PC-9 (cell line): ENCODE measurements around the gene RPS6KA4. TPM values are rescaled to one million over a fixed set of nuclear protein-coding genes. Genes with fewer than 3 reads are reported as not detected.

Experiments
- BruUV-seq: library from RNA; stranded (reverse); fragments of 400-500 nt; replicated peaks from 2 replicates; lab custom pipeline; 2021; lab: Mats Ljungman, UMichigan
- CTCF ChIA-PET: fragments of 300-600 bp; sonication (Branson Sonifier 250); formaldehyde crosslinking; loops from one replicate; lab custom pipeline; 2022; ENCODE audit warnings: antibody characterized with exemption; lab: Charles Lee
- POLR2A ChIA-PET: fragments of 300-600 bp; sonication (Branson Sonifier 250); formaldehyde crosslinking; loops from one replicate; lab custom pipeline; 2022; ENCODE audit warnings: antibody characterized with exemption; ENCODE audit not compliant: unreplicated experiment; lab: Charles Lee
- DNase-seq, 2 experiments: peaks; one replicate each; pipeline versions ENCODE4 v3.0.0 to v3.0.0-alpha.2; 2015 to 2022; ENCODE audit warnings: mixed read lengths in 1 of 2
- H2AFZ ChIP-seq: fragments of 200-600 bp; sonication (generic); 2 replicates; pipeline ENCODE4 v1.8.1; 2017; ENCODE audit warnings: antibody characterized with exemption
- H3F3A ChIP-seq: fragments of 200-600 bp; sonication (generic); 2 replicates; pipeline ENCODE4 v1.8.1; 2017; ENCODE audit warnings: antibody characterized with exemption, mild to moderate bottlenecking, low read depth; ENCODE audit not compliant: insufficient read depth
- H3K27ac ChIP-seq: fragments of 200-600 bp; sonication (generic); 2 replicates; pipeline ENCODE4 v1.6.1; 2016; ENCODE audit warnings: mixed run types
- H3K27me3 ChIP-seq: fragments of 200-600 bp; sonication (generic); 2 replicates; pipeline ENCODE4 v1.6.1; 2016; ENCODE audit warnings: low read depth, mixed run types; ENCODE audit not compliant: insufficient read depth
- H3K36me3 ChIP-seq: fragments of 200-600 bp; sonication (generic); 2 replicates; pipeline ENCODE4 v1.6.1; 2016; ENCODE audit warnings: low read depth, mixed run types
- H3K4me1 ChIP-seq: fragments of 200-600 bp; sonication (generic); replicated peaks from 2 replicates; pipeline ENCODE4 v1.6.1; 2016; ENCODE audit warnings: mixed run types; ENCODE audit not compliant: insufficient read depth
- H3K4me2 ChIP-seq: fragments of 200-600 bp; sonication (generic); 2 replicates; pipeline ENCODE4 v1.6.1; 2017; ENCODE audit warnings: mixed run types
- H3K4me3 ChIP-seq: fragments of 200-600 bp; sonication (generic); 2 replicates; pipeline ENCODE4 v1.6.1; 2016; ENCODE audit warnings: mixed run types
- H3K79me2 ChIP-seq: fragments of 200-600 bp; sonication (generic); 2 replicates; pipeline ENCODE4 v1.6.1; 2017; ENCODE audit warnings: low read depth, mixed run types
- H3K9me2 ChIP-seq: fragments of 200-600 bp; sonication (generic); 2 replicates; pipeline ENCODE4 v1.8.1; 2017; ENCODE audit warnings: mild to moderate bottlenecking; ENCODE audit not compliant: insufficient read depth
- H3K9me3 ChIP-seq: fragments of 200-600 bp; sonication (generic); 2 replicates; pipeline ENCODE4 v1.8.1; 2016; ENCODE audit warnings: low read depth; ENCODE audit not compliant: insufficient read depth
- H4K20me1 ChIP-seq: fragments of 200-600 bp; sonication (generic); 2 replicates; pipeline ENCODE4 v1.8.1; 2017; ENCODE audit not compliant: insufficient read depth
- EZH2 ChIP-seq: fragments of 200-600 bp; sonication (generic); IDR thresholded peaks from 2 replicates; pipeline ENCODE4 v1.8.0; 2017; ENCODE audit warnings: antibody characterized with exemption, low read depth
- intact Hi-C: fragments of 100-400 bp; cut with micrococcal nuclease; formaldehyde crosslinking; loops from one replicate; pipeline ENCODE4 v1.10.0; 2022; ENCODE audit not compliant: unreplicated experiment
- total RNA-seq: library from RNA; stranded (reverse); gene quantifications from 2 replicates; pipeline ENCODE4 v1.2.3, GENCODE V29; 2021
- TF ChIP-seq, protein P1 (sequence below): fragments of 200-600 bp; sonication (generic); conservative IDR thresholded peaks from 2 replicates; pipeline ENCODE4 v1.6.1; 2017; ENCODE audit warnings: mixed run types, antibody characterized with exemption, mild to moderate bottlenecking, moderate library complexity

Gene RPS6KA4
- total RNA-seq, 1 experiment from 2014 or later = 64.3 TPM

DNA sequence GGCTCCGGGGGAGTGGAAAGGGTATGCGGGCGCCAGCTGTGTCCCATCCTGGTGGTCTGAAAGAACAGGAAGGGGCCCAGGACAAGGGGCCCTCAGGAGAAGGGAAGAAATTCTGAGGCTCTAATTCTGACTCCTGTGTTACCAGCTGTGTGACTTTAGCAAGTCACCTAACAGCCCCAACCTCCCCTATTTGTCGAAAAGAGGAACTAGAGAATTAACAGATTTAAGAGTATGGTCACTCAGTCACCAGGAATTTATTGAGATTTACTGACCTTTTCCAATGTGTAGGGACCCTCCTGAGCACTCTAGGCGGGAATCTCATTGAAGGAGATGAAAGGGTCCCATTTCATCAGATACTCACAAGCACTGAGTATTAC lies 14.6 kb downstream of the RPS6KA4 start:
- Histone ChIP-seq H3K36me3 (no peaks in the 10 kb centered on the region), H3K27ac (no peak overlapping the region), H3K79me2 (no peaks in the 10 kb centered on the region), H3K27me3 (no peaks in the 10 kb centered on the region), H3F3A (peaks cover 19% of the 10 kb centered on the region), H2AFZ (no peak overlapping the region), H3K4me1 (no peaks in the 10 kb centered on the region), H4K20me1 (no peaks in the 10 kb centered on the region), H3K4me3 (no peak overlapping the region), H3K9me3 (no peaks in the 10 kb centered on the region), H3K9me2 (no peaks in the 10 kb centered on the region), H3K4me2 (no peak overlapping the region)
- ChIA-PET CTCF (no interaction called here), POLR2A (no interaction called here)
- intact Hi-C loops = no loop called here
- no peak for TF ChIP-seq EZH2
- TF ChIP-seq, protein P1, sequence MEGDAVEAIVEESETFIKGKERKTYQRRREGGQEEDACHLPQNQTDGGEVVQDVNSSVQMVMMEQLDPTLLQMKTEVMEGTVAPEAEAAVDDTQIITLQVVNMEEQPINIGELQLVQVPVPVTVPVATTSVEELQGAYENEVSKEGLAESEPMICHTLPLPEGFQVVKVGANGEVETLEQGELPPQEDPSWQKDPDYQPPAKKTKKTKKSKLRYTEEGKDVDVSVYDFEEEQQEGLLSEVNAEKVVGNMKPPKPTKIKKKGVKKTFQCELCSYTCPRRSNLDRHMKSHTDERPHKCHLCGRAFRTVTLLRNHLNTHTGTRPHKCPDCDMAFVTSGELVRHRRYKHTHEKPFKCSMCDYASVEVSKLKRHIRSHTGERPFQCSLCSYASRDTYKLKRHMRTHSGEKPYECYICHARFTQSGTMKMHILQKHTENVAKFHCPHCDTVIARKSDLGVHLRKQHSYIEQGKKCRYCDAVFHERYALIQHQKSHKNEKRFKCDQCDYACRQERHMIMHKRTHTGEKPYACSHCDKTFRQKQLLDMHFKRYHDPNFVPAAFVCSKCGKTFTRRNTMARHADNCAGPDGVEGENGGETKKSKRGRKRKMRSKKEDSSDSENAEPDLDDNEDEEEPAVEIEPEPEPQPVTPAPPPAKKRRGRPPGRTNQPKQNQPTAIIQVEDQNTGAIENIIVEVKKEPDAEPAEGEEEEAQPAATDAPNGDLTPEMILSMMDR = no peak
- no TSS peak for BruUV-seq
- no peak for DNase-seq

DNA sequence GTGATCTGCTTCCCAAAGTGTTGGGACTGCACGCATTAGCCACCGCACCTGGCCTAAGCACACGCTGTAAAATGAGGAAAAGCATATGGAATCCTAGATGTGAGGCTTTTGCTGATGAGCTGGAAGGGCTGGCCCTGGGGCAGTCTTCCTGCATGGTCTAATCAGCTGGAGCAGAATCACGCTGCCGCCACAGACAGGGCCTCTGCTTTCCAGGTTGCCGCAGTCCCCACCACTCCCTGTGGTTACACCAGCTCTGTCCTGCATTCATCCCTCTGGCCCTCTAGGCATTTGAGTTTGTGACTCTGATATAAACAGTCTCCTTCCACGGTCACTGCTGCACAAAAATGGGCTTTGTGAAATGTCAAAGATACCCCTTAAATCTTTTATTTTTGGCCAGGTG lies 17.1 kb downstream of the RPS6KA4 start:
- intact Hi-C loops = no loop called here
- Histone ChIP-seq H3K27ac (no peak overlapping the region), H3K9me3 (no peaks in the 10 kb centered on the region), H3K79me2 (no peaks in the 10 kb centered on the region), H3K4me3 (no peak overlapping the region), H3K4me1 (no peaks in the 10 kb centered on the region), H3F3A (peaks cover 27% of the 10 kb centered on the region), H2AFZ (no peak overlapping the region), H3K27me3 (no peaks in the 10 kb centered on the region), H3K4me2 (no peak overlapping the region), H3K9me2 (no peaks in the 10 kb centered on the region), H4K20me1 (no peaks in the 10 kb centered on the region), H3K36me3 (no peaks in the 10 kb centered on the region)
- POLR2A ChIA-PET = interaction anchor here (0.6 kb wide), 1 partner anchor 170 kb away, joined by 3 read pairs; no protein-coding TSS in a partner anchor
- DNase-seq = no peak
- CTCF ChIA-PET = interaction anchor here (0.5 kb wide), 1 partner anchor 21 kb away, joined by 10 read pairs; no protein-coding TSS in a partner anchor
- TF ChIP-seq EZH2 = no peak
- TF ChIP-seq, protein P1 = no peak
- no TSS peak for BruUV-seq

DNA sequence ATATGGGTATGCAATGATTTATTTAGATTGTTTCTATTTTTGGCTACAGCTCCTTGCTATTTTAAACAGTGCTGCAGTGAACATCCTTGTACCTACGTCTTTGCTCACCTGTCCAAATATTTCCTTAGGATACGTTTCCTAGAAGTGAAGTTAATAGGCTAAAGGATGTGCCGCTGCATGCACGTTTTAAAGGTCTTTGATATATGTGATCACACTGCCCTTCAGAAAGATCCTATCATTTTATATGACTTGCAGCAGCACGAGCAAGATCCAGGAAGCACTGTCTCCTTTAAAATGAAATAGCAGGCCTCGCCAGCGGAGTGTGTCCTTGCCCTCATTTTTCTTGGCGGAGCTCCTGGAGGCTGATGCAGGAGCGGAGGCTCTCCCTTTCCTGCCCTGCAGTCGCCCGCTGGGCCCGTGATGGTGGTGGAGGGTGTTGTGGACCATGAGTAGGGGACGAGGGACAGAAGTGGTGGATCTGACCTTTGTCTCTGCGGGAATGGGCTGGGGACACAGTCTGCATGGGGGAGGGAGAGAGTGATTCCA lies 19.4 kb downstream of the RPS6KA4 start:
- peaks cover 12% of the 10 kb centered on the region for H3F3A ChIP-seq
- TF ChIP-seq, protein P1 = no peak
- no peak for TF ChIP-seq EZH2
- POLR2A ChIA-PET = no interaction called here
- no peaks in the 10 kb centered on the region for H3K36me3 ChIP-seq
- H3K79me2 ChIP-seq = no peaks in the 10 kb centered on the region
- CTCF ChIA-PET = interaction anchor here (0.5 kb wide), 1 partner anchor 723 kb away, joined by 15 read pairs; no protein-coding TSS in a partner anchor
- no peak overlapping the region for H2AFZ ChIP-seq
- peaks cover 11% of the 10 kb centered on the region for H3K4me1 ChIP-seq
- H3K4me3 ChIP-seq = no peak overlapping the region
- H4K20me1 ChIP-seq = no peaks in the 10 kb centered on the region
- no peaks in the 10 kb centered on the region for H3K9me3 ChIP-seq
- intact Hi-C loops = no loop called here
- H3K4me2 ChIP-seq = no peak overlapping the region
- BruUV-seq = no TSS peak
- H3K9me2 ChIP-seq = no peaks in the 10 kb centered on the region
- H3K27me3 ChIP-seq = no peaks in the 10 kb centered on the region
- H3K27ac ChIP-seq = no peak overlapping the region
- no peak for DNase-seq
